GM18505 (cell line): ENCODE results near the gene FYB2.

Experiments
- ATAC-seq: cut with Tn5 transposase; IDR thresholded peaks from one replicate; pipeline ENCODE4 v1.9.1; 2021; ENCODE audit not compliant: unreplicated experiment
- POLR2A ChIP-seq: IDR thresholded peaks from 4 replicates; pipeline ENCODE4 v1.6.1; 2011; ENCODE audit warnings: borderline replicate concordance; ENCODE audit not compliant: insufficient read depth, insufficient read length; ENCODE audit errors: extremely low read depth

Gene FYB2

GRCh38 chr1:56824938-56825337, 5.7 kb upstream of the FYB2 start:
- ATAC-seq = no peak
- TF ChIP-seq POLR2A = no peak

- ATAC-seq = no peak
- no peak for TF ChIP-seq POLR2A
Observed at GRCh38 chr1:56824271-56824670, 5.1 kb upstream of the FYB2 start.

- ATAC-seq = no peak
- TF ChIP-seq POLR2A = no peak
Observed at GRCh38 chr1:56821462-56821797, 2.2 kb upstream of the FYB2 start.

GRCh38 chr1:56820755-56821461, 1.7 kb upstream of the FYB2 start:
- peak; percentile 64 for ATAC-seq

GRCh38 chr1:56817716-56818463, 1.3 kb downstream of the FYB2 start:
- no peak for ATAC-seq
- no peak for TF ChIP-seq POLR2A

More at GRCh38 chr1:56820755-56821461, 1.7 kb upstream of the FYB2 start:
- no peak for TF ChIP-seq POLR2A

- TF ChIP-seq POLR2A = no peak
- peak; percentile 51 for ATAC-seq
Observed at GRCh38 chr1:56816909-56817308, 2.3 kb downstream of the FYB2 start.

GRCh38 chr1:56816264-56816663, 2.9 kb downstream of the FYB2 start:
- TF ChIP-seq POLR2A = no peak
- ATAC-seq = no peak

GRCh38 chr1:56814205-56814604, 5.0 kb downstream of the FYB2 start:
- ATAC-seq = no peak

GRCh38 chr1:56811331-56811730, 7.9 kb downstream of the FYB2 start:
- TF ChIP-seq POLR2A = no peak
- ATAC-seq = no peak

More at GRCh38 chr1:56814205-56814604, 5.0 kb downstream of the FYB2 start:
- no peak for TF ChIP-seq POLR2A

- no peak for TF ChIP-seq POLR2A
- ATAC-seq = no peak
Observed at GRCh38 chr1:56808410-56808809, 10.8 kb downstream of the FYB2 start.

- no peak for TF ChIP-seq POLR2A
- no peak for ATAC-seq
Observed at GRCh38 chr1:56806804-56807203, 12.4 kb downstream of the FYB2 start.

- no peak for ATAC-seq
- TF ChIP-seq POLR2A = no peak
Observed at GRCh38 chr1:56803561-56804156, 15.5 kb downstream of the FYB2 start.

GRCh38 chr1:56799605-56800400, 19.4 kb downstream of the FYB2 start:
- no peak for TF ChIP-seq POLR2A
- no peak for ATAC-seq
